ENCODE data around the gene SELP.

Gene SELP

GRCh38 chr1:169563019-169563615 lies 66.8 kb downstream of the SELP start:
- TF ChIP-seq ZBTB7A (IDR thresholded peaks at IDR 0.05; ENCODE audit: low read depth): no peak
- TF ChIP-seq TCF12 (IDR thresholded peaks at IDR 0.05; ENCODE audit: low read depth): no peak
- no peak for TF ChIP-seq EP300 (IDR thresholded peaks at IDR 0.05; ENCODE audit: borderline replicate concordance)
- no peak for TF ChIP-seq NFIC (IDR thresholded peaks at IDR 0.05)
- TF ChIP-seq YY1 (IDR thresholded peaks at IDR 0.05; ENCODE audit: low read depth): no peak
- no peak for TF ChIP-seq TEAD4 (IDR thresholded peaks at IDR 0.05)
- no peak for TF ChIP-seq CREB1 (IDR thresholded peaks at IDR 0.05; ENCODE audit: low read depth)
- no peak for TF ChIP-seq MAX (IDR thresholded peaks at IDR 0.05)
- TF ChIP-seq CEBPB (IDR thresholded peaks at IDR 0.05): no peak
- no peak for TF ChIP-seq RAD21 (IDR thresholded peaks at IDR 0.05; ENCODE audit: low read depth)
- no peak for TF ChIP-seq EGR1 (IDR thresholded peaks at IDR 0.05)
- no peak for TF ChIP-seq USF1 (IDR thresholded peaks at IDR 0.05)
- no peak for TF ChIP-seq FOXM1 (IDR thresholded peaks at IDR 0.05; ENCODE audit: borderline replicate concordance, low read depth)
- TF ChIP-seq REST (IDR thresholded peaks at IDR 0.05; ENCODE audit: low read depth): no peak
- TF ChIP-seq TAF1 (IDR thresholded peaks at IDR 0.05; ENCODE audit: low read depth): no peak

GRCh38 chr1:169561692-169562091 lies 68.2 kb downstream of the SELP start:
- no peak for TF ChIP-seq USF1 (IDR thresholded peaks at IDR 0.05)

- TF ChIP-seq EGR1 (IDR thresholded peaks at IDR 0.05) (no peak), MAX (IDR thresholded peaks at IDR 0.05) (no peak), CEBPB (IDR thresholded peaks at IDR 0.05) (no peak), FOXM1 (IDR thresholded peaks at IDR 0.05; ENCODE audit: borderline replicate concordance, low read depth) (no peak), EP300 (IDR thresholded peaks at IDR 0.05; ENCODE audit: borderline replicate concordance) (no peak)
Measured at GRCh38 chr1:169557131-169557530, 72.8 kb downstream of the SELP start.

- peak; percentile 64 for TF ChIP-seq RAD21 (IDR thresholded peaks at IDR 0.05; ENCODE audit: low read depth)
- no peak for TF ChIP-seq ZBTB7A (IDR thresholded peaks at IDR 0.05; ENCODE audit: low read depth)
Measured at GRCh38 chr1:169550294-169550693, 79.6 kb downstream of the SELP start.

- TF ChIP-seq YY1 (IDR thresholded peaks at IDR 0.05; ENCODE audit: low read depth) (no peak), RAD21 (IDR thresholded peaks at IDR 0.05; ENCODE audit: low read depth) (no peak), NFIC (IDR thresholded peaks at IDR 0.05) (no peak), FOXM1 (IDR thresholded peaks at IDR 0.05; ENCODE audit: borderline replicate concordance, low read depth) (no peak), CREB1 (IDR thresholded peaks at IDR 0.05; ENCODE audit: low read depth) (no peak), USF1 (IDR thresholded peaks at IDR 0.05) (no peak), CEBPB (IDR thresholded peaks at IDR 0.05) (no peak), TEAD4 (IDR thresholded peaks at IDR 0.05) (no peak), MAX (IDR thresholded peaks at IDR 0.05) (no peak), TAF1 (IDR thresholded peaks at IDR 0.05; ENCODE audit: low read depth) (no peak), ZBTB7A (IDR thresholded peaks at IDR 0.05; ENCODE audit: low read depth) (no peak), EGR1 (IDR thresholded peaks at IDR 0.05) (no peak), EP300 (IDR thresholded peaks at IDR 0.05; ENCODE audit: borderline replicate concordance) (no peak), TCF12 (IDR thresholded peaks at IDR 0.05; ENCODE audit: low read depth) (no peak)
Measured at GRCh38 chr1:169548282-169548681, 81.6 kb downstream of the SELP start.

GRCh38 chr1:169546087-169546995 lies 83.6 kb downstream of the SELP start:
- TF ChIP-seq NFIC (IDR thresholded peaks at IDR 0.05) (no peak), RAD21 (IDR thresholded peaks at IDR 0.05; ENCODE audit: low read depth) (peak; percentile 92)

GRCh38 chr1:169545472-169545871 lies 84.5 kb downstream of the SELP start:
- TF ChIP-seq TAF1 (IDR thresholded peaks at IDR 0.05; ENCODE audit: low read depth): no peak
- no peak for TF ChIP-seq CEBPB (IDR thresholded peaks at IDR 0.05)
- TF ChIP-seq RAD21 (IDR thresholded peaks at IDR 0.05; ENCODE audit: low read depth): no peak
- no peak for TF ChIP-seq USF1 (IDR thresholded peaks at IDR 0.05)

Data from Ishikawa (cell line).